GM12874 (cell line): ENCODE data around the gene FBRS.

Experiments used
- TF ChIP-seq, protein P1 (sequence below): IDR thresholded peaks from 2 replicates; pipeline ENCODE4 v1.5.1; 2011; ENCODE audit warnings: low read depth, mild to moderate bottlenecking, control low read depth, low read length, moderate library complexity; ENCODE audit not compliant: insufficient read depth

FBRS gene

DNA sequence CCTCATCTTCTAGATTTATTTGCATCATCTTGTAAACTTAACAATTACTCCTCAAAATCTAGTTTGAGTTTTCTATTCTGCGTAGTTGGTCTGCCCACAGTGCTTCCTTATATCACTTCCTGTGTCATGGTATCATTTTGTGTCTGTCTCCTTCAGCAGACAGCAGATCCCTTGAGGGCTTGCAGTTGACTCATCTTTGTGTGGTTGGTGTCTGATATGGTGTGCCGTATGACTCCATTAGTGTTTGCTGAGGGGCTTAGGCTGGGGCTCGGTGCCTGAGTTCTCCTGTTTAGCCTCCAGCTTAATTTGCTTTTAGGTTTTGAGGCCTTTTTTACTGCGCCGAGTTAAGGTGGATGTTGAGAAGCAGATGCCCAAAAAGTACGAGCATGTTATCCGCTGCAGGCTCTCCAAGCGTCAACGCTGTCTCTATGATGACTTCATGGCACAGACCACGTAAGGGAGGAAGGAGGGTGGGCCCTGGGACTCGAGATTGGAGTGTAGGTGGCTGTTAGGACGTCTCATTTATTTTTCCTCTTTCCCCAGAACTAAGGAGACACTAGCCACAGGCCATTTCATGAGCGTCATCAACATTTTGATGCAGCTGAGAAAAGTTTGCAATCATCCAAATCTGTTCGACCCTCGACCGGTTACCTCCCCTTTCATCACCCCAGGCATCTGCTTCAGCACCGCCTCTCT is 57.7 kb downstream of the FBRS start:
- TF ChIP-seq, protein P1, sequence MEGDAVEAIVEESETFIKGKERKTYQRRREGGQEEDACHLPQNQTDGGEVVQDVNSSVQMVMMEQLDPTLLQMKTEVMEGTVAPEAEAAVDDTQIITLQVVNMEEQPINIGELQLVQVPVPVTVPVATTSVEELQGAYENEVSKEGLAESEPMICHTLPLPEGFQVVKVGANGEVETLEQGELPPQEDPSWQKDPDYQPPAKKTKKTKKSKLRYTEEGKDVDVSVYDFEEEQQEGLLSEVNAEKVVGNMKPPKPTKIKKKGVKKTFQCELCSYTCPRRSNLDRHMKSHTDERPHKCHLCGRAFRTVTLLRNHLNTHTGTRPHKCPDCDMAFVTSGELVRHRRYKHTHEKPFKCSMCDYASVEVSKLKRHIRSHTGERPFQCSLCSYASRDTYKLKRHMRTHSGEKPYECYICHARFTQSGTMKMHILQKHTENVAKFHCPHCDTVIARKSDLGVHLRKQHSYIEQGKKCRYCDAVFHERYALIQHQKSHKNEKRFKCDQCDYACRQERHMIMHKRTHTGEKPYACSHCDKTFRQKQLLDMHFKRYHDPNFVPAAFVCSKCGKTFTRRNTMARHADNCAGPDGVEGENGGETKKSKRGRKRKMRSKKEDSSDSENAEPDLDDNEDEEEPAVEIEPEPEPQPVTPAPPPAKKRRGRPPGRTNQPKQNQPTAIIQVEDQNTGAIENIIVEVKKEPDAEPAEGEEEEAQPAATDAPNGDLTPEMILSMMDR = no peak

DNA sequence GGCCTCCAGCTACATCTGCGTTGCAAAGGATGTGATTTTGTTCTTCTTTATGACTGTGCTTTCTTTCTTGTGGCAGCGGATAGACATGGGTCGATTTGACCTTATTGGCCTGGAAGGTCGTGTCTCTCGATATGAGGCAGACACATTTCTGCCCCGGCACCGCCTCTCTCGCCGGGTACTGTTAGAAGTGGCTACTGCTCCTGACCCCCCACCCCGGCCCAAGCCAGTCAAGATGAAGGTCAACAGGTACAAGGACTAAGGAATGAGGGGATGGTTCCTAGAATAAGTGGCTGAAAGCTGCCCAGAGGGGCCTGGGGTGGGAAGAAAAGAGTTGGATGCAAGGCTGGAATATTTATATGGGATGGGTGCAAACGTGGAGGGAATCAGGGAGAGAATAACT is 61.9 kb downstream of the FBRS start:
- TF ChIP-seq, protein P1 = no peak
